ENCODE measurements around the gene BASP1. TPM values are rescaled to one million over a fixed set of nuclear protein-coding genes. Genes with fewer than 3 reads are reported as not detected.
A peak's percentile ranks its signal among the peaks of the same experiment; 100 is the strongest.
"Not testable (repeated sequence)": the region's sequence is repeated elsewhere in the genome, so short reads cannot be mapped to it uniquely, and the experiment has no call there.

Gene BASP1
- total RNA-seq, 1 donor from 2014 or later = 4.9 TPM

- ATAC-seq = no peak
Observed at GRCh38 chr5:17292434-17293015, 75.1 kb downstream of the BASP1 start.

- ATAC-seq = no peak
Observed at GRCh38 chr5:17294639-17295311, 77.3 kb downstream of the BASP1 start.

GRCh38 chr5:17295671-17296070 is 78.2 kb downstream of the BASP1 start:
- ATAC-seq = no peak

GRCh38 chr5:17302106-17302505 is 84.7 kb downstream of the BASP1 start:
- peak; percentile 83 for ATAC-seq

GRCh38 chr5:17302604-17303003 is 85.2 kb downstream of the BASP1 start:
- peak; percentile 7 for ATAC-seq

- no peak for ATAC-seq
Observed at GRCh38 chr5:17304282-17304681, 86.9 kb downstream of the BASP1 start.

- no peak for ATAC-seq
Observed at GRCh38 chr5:17305017-17305416, 87.6 kb downstream of the BASP1 start.

- peak; percentile 96 for ATAC-seq
Observed at GRCh38 chr5:17305964-17306725, 88.7 kb downstream of the BASP1 start.

GRCh38 chr5:17306726-17307091 is 89.3 kb downstream of the BASP1 start:
- ATAC-seq = no peak

- ATAC-seq = not testable (repeated sequence)
Observed at GRCh38 chr5:17307440-17307839, 90.0 kb downstream of the BASP1 start.

GRCh38 chr5:17308326-17309065 is 91.1 kb downstream of the BASP1 start:
- ATAC-seq = no peak

- no peak for ATAC-seq
Observed at GRCh38 chr5:17309462-17309861, 92.0 kb downstream of the BASP1 start.

GRCh38 chr5:17310502-17310901 is 93.1 kb downstream of the BASP1 start:
- not testable (repeated sequence) for ATAC-seq

GRCh38 chr5:17311811-17312210 is 94.4 kb downstream of the BASP1 start:
- ATAC-seq = not testable (repeated sequence)

- no peak for ATAC-seq
Observed at GRCh38 chr5:17312358-17312757, 94.9 kb downstream of the BASP1 start.

GRCh38 chr5:17314907-17315471 is 97.6 kb downstream of the BASP1 start:
- ATAC-seq = no peak

GRCh38 chr5:17315710-17316221 is 98.3 kb downstream of the BASP1 start:
- no peak for ATAC-seq

GRCh38 chr5:17316970-17317459 is 99.6 kb downstream of the BASP1 start:
- ATAC-seq = peak; percentile 86

- no peak for ATAC-seq
Observed at GRCh38 chr5:17317473-17317872, 100.0 kb downstream of the BASP1 start.

- ATAC-seq = not testable (repeated sequence)
Observed at GRCh38 chr5:17319095-17319494, 101.7 kb downstream of the BASP1 start.

GRCh38 chr5:17325770-17326599 is 108.6 kb downstream of the BASP1 start:
- no peak for ATAC-seq

Measured in esophagus mucosa (tissue), 1 donor.